Brain microvascular endothelial cell (primary cell): ENCODE results near the gene RAPSN.

Source experiments
- DNase-seq: peaks from one replicate; pipeline ENCODE4 v3.0.0-alpha.2; 2020
- H3K27ac ChIP-seq: fragments of 250-450 bp; sonication (Bioruptor Pico); 2 replicates; pipeline ENCODE4 v1.5.1; 2020; ENCODE audit warnings: mild to moderate bottlenecking, moderate library complexity
- H3K27me3 ChIP-seq: fragments of 250-450 bp; sonication (Bioruptor Pico); replicated peaks from 2 replicates; pipeline ENCODE4 v1.5.1; 2020; ENCODE audit warnings: mild to moderate bottlenecking
- H3K36me3 ChIP-seq: fragments of 250-450 bp; sonication (Bioruptor Pico); replicated peaks from 2 replicates; pipeline ENCODE4 v1.5.1; 2020; ENCODE audit warnings: mild to moderate bottlenecking
- H3K4me3 ChIP-seq: 2 replicates; pipeline ENCODE4 v1.5.1; 2011; ENCODE audit warnings: low read depth, mild to moderate bottlenecking, control low read depth, low read length, moderate library complexity
- in situ Hi-C: cut with HindIII; loops from 2 replicates; pipeline ENCODE4 v1.10.0; 2017; ENCODE audit warnings: low sequenced_read_pairs, low pct_ligation_motif_present
- TF ChIP-seq, protein P1 (sequence below): IDR thresholded peaks from 2 replicates; pipeline ENCODE4 v1.5.1; 2011; ENCODE audit warnings: low read depth, mild to moderate bottlenecking, moderate library complexity, low read length, control low read depth, inconsistent platforms; ENCODE audit errors: missing control alignments

The RAPSN gene

DNA sequence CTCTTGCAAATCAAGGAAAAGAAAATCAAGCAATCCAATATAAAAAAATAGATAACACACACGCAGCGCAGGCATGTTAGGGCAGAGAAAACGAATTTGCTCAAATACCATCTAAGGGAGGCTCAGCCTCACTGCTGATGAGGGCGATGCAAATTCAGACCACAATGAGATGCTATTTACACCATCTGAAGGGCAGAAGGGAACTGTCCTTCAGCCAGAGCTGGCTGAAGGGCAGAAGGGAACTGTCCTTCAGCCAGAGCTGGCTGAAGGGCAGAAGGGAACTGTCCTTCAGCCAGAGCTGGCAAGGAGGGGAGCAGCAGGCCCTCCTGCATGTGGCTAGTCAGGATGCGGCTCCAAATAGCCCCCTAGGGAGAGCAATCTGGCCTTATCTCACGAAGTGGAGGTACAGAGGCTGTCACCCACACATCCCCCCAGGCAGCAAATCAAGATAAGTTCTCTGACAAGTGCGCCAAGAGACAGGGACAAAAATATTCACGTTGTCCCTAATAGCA, 48.1 kb downstream of the RAPSN start:
- Histone ChIP-seq H3K4me3 (no peak overlapping the region), H3K27me3 (no peaks in the 10 kb centered on the region), H3K36me3 (no peaks in the 10 kb centered on the region), H3K27ac (no peak overlapping the region)
- DNase-seq: no peak
- TF ChIP-seq, protein P1, sequence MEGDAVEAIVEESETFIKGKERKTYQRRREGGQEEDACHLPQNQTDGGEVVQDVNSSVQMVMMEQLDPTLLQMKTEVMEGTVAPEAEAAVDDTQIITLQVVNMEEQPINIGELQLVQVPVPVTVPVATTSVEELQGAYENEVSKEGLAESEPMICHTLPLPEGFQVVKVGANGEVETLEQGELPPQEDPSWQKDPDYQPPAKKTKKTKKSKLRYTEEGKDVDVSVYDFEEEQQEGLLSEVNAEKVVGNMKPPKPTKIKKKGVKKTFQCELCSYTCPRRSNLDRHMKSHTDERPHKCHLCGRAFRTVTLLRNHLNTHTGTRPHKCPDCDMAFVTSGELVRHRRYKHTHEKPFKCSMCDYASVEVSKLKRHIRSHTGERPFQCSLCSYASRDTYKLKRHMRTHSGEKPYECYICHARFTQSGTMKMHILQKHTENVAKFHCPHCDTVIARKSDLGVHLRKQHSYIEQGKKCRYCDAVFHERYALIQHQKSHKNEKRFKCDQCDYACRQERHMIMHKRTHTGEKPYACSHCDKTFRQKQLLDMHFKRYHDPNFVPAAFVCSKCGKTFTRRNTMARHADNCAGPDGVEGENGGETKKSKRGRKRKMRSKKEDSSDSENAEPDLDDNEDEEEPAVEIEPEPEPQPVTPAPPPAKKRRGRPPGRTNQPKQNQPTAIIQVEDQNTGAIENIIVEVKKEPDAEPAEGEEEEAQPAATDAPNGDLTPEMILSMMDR: no peak
- in situ Hi-C loops: no loop called here

DNA sequence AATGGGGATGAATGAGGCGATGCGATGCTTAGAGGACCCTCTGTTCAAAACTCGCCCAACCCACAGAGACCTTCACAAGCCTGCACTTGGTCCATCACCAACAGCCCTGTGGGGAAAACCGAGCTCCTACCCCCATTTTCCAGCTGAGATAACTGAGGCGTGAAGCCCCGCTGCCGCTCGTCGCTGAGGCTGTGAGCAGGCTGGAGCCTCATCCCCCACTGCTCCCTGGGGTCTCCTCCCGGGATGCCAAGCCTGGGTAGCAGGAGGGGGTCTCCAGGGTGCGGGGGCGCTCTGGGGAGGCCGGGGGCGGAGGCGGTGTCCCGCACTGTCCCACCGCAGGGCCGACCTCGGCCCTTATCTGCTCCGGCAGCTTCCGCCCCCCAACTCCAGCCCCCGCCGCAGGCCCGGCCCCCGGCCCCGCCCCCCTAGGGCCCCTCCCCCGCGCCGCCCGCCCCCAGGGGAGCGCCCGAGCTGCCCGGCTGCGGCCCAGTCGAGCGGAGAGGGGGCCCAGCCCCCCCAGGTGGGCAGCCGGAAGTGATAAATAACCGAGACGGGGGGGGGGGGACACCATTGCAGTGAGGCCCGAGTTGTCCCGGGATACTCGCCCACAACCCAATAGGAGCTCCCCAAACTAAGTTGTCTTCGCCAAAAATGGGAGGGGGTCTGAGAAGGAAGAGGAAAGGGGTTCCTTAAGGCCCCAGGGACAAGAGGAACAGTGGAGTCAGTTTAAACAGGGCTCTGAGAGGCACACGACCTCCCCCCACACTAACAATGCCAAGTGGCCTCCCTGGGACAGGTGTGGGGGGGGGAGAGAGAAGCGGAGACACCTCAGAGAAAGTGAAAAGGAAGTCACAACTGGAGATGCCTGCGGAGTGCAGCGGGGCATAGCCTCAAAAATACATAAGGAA, 48.8 kb downstream of the RAPSN start:
- Histone ChIP-seq H3K27me3 (no peaks in the 10 kb centered on the region), H3K27ac (no peak overlapping the region), H3K4me3 (peak overlapping the region; percentile 54), H3K36me3 (no peaks in the 10 kb centered on the region)
- DNase-seq: no peak
- in situ Hi-C loops: no loop called here
- TF ChIP-seq, protein P1: no peak

DNA sequence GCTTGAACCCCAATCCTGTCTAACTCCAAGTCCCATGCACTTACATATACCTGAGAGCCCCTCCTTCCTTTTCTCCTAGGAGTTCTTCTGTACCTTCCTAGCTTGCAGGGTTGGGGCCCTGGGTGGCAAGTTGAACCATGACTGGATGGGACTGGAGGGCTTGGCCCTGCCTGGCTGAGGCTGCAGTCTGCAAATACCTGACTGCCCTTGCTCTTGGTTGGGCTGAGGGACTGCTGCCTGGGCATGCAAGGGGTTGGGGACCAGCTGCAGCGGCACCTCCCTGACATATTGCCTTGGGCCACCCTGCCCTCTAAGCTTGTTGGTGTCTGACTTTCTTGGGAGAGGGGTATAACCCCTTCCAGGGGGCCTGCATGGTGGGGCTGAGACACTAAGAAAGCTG, 50.4 kb downstream of the RAPSN start:
- no peaks in the 10 kb centered on the region for H3K27me3 ChIP-seq
- H3K36me3 ChIP-seq: no peaks in the 10 kb centered on the region
- H3K27ac ChIP-seq: no peak overlapping the region
- no peak for DNase-seq
- H3K4me3 ChIP-seq: no peak overlapping the region
- TF ChIP-seq, protein P1: no peak
- in situ Hi-C loops: no loop called here

DNA sequence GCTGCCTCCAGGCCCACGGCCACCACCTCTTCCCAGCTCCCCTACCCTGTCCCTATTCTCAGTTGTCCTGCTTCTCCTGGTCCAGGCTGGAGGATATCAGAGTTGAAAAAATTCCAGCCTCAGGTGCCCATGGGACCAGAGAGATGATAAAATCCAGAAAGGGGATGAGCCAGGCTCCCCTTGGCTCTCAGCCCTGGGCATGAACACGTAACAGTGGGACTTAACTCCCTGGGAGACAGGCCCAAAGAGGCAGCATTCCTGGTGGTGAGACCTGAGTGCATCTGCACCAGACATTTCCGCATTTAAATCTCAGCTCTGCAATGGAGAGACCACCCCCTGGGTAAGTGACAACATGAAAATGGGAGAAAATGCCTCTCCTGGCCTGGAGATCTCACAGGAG, 50.9 kb downstream of the RAPSN start:
- H3K27ac ChIP-seq: no peak overlapping the region
- H3K4me3 ChIP-seq: no peak overlapping the region
- in situ Hi-C loops: no loop called here
- no peak for DNase-seq
- no peaks in the 10 kb centered on the region for H3K27me3 ChIP-seq
- TF ChIP-seq, protein P1: no peak
- no peaks in the 10 kb centered on the region for H3K36me3 ChIP-seq

DNA sequence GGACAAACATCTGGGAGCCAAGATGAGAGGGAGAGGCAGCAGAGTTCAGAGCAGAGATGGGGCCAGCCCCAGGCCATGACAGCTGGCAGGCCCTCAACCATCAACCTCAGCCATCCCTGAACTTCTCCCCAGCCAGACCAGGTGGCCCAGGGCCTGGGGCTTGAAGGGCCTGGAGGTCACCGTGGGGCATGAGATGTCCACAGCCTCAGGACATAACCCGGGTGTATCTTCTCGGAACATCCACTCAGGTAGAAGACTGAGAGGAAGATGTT, 53.0 kb downstream of the RAPSN start:
- in situ Hi-C loops: no loop called here
- H3K27ac ChIP-seq: no peak overlapping the region

More for the DNA sequence above, 53.0 kb downstream of the RAPSN start:
- no peaks in the 10 kb centered on the region for H3K27me3 ChIP-seq
- H3K4me3 ChIP-seq: no peak overlapping the region
- TF ChIP-seq, protein P1: no peak
- no peak for DNase-seq
- no peaks in the 10 kb centered on the region for H3K36me3 ChIP-seq
